ENCODE measurements around the gene ZNF217. TPM values are rescaled to one million over a fixed set of nuclear protein-coding genes. Genes with fewer than 3 reads are reported as not detected.
A peak's percentile ranks its signal among the peaks of the same experiment; 100 is the strongest.
"Not testable (repeated sequence)": the region's sequence is repeated elsewhere in the genome, so short reads cannot be mapped to it uniquely, and the experiment has no call there.

ZNF217 gene
- total RNA-seq, 4 donors from 2014 or later: 31.2 to 64.8 (median 46.7) TPM

- H3K36me3 ChIP-seq: no peaks in the 10 kb centered on the region
- no peak overlapping the region for H3K4me3 ChIP-seq
- WGBS: 31% methylated on average over 4 of the region's 4 CpGs
- H3K27ac ChIP-seq: no peak overlapping the region
- H3K27me3 ChIP-seq: no peaks in the 10 kb centered on the region
- H3K9me3 ChIP-seq: no peaks in the 10 kb centered on the region
- peaks cover 36% of the 10 kb centered on the region for H3K4me1 ChIP-seq
- DNase-seq (ENCODE audit: low spot score in 2 of 2): peak in 1 of 2 donors; percentile 44
- TF ChIP-seq POLR2AphosphoS5 (IDR thresholded peaks at IDR 0.05): no peak
- no peak for TF ChIP-seq EP300 (IDR thresholded peaks at IDR 0.05)
- TF ChIP-seq POLR2A (IDR thresholded peaks at IDR 0.05): no peak
- no peak for TF ChIP-seq CTCF (IDR thresholded peaks at IDR 0.05)
Observed at GRCh38 chr20:53599378-53599777, 5.7 kb upstream of the ZNF217 start.

GRCh38 chr20:53599044-53599362, 5.4 kb upstream of the ZNF217 start:
- Histone ChIP-seq H3K4me3 (no peak overlapping the region), H3K9me3 (no peaks in the 10 kb centered on the region), H3K4me1 (peaks cover 36% of the 10 kb centered on the region), H3K27ac (no peak overlapping the region), H3K36me3 (no peaks in the 10 kb centered on the region), H3K27me3 (no peaks in the 10 kb centered on the region)
- no peak for DNase-seq (ENCODE audit: low spot score in 2 of 2)
- 72% methylated on average over 2 of the region's 2 CpGs for WGBS
- TF ChIP-seq POLR2AphosphoS5 (IDR thresholded peaks at IDR 0.05) (no peak), CTCF (IDR thresholded peaks at IDR 0.05) (no peak), POLR2A (IDR thresholded peaks at IDR 0.05) (no peak), EP300 (IDR thresholded peaks at IDR 0.05) (no peak)

GRCh38 chr20:53598140-53599043, 4.8 kb upstream of the ZNF217 start:
- no peaks in the 10 kb centered on the region for H3K9me3 ChIP-seq
- H3K27ac ChIP-seq: peak overlapping the region; percentile 23
- peaks cover 36% of the 10 kb centered on the region for H3K4me1 ChIP-seq
- no peak overlapping the region for H3K4me3 ChIP-seq
- DNase-seq (ENCODE audit: low spot score in 2 of 2): peak in 1 of 2 donors; percentile 38
- WGBS: 58% methylated on average over 9 of the region's 9 CpGs
- H3K27me3 ChIP-seq: no peaks in the 10 kb centered on the region
- H3K36me3 ChIP-seq: no peaks in the 10 kb centered on the region
- TF ChIP-seq CTCF (IDR thresholded peaks at IDR 0.05) (no peak), EP300 (IDR thresholded peaks at IDR 0.05) (no peak), POLR2AphosphoS5 (IDR thresholded peaks at IDR 0.05) (no peak), POLR2A (IDR thresholded peaks at IDR 0.05) (no peak)

- peak in 1 of 2 donors; percentile 27 for DNase-seq (ENCODE audit: low spot score in 2 of 2)
- Histone ChIP-seq H3K27ac (peak overlapping the region; percentile 100), H3K36me3 (no peaks in the 10 kb centered on the region), H3K4me1 (peaks cover 36% of the 10 kb centered on the region), H3K9me3 (no peaks in the 10 kb centered on the region), H3K4me3 (peak overlapping the region; percentile 99), H3K27me3 (no peaks in the 10 kb centered on the region)
- WGBS: 44% methylated on average over 4 of the region's 4 CpGs
- TF ChIP-seq POLR2A (IDR thresholded peaks at IDR 0.05) (no peak), CTCF (IDR thresholded peaks at IDR 0.05) (no peak), POLR2AphosphoS5 (IDR thresholded peaks at IDR 0.05) (no peak), EP300 (IDR thresholded peaks at IDR 0.05) (no peak)
Observed at GRCh38 chr20:53597521-53598120, 4.0 kb upstream of the ZNF217 start.

GRCh38 chr20:53597030-53597482, 3.4 kb upstream of the ZNF217 start:
- H3K9me3 ChIP-seq: no peaks in the 10 kb centered on the region
- TF ChIP-seq POLR2A (IDR thresholded peaks at IDR 0.05): no peak
- TF ChIP-seq CTCF (IDR thresholded peaks at IDR 0.05): no peak
- TF ChIP-seq EP300 (IDR thresholded peaks at IDR 0.05): no peak
- TF ChIP-seq POLR2AphosphoS5 (IDR thresholded peaks at IDR 0.05): no peak
- peak overlapping the region; percentile 99 for H3K4me3 ChIP-seq
- 35% methylated on average over 3 of the region's 3 CpGs for WGBS
- peaks cover 38% of the 10 kb centered on the region for H3K4me1 ChIP-seq
- H3K27me3 ChIP-seq: no peaks in the 10 kb centered on the region
- DNase-seq (ENCODE audit: low spot score in 2 of 2): no peak
- no peaks in the 10 kb centered on the region for H3K36me3 ChIP-seq
- peak overlapping the region; percentile 100 for H3K27ac ChIP-seq

- H3K4me1 ChIP-seq: peaks cover 41% of the 10 kb centered on the region
- peak in 1 of 2 donors; percentile 38 for DNase-seq (ENCODE audit: low spot score in 2 of 2)
- peak overlapping the region; percentile 99 for H3K4me3 ChIP-seq
Observed at GRCh38 chr20:53596189-53597001, 2.8 kb upstream of the ZNF217 start.

GRCh38 chr20:53595742-53596141, 2.1 kb upstream of the ZNF217 start:
- H3K27me3 ChIP-seq; H3K36me3 ChIP-seq; H3K9me3 ChIP-seq; DNase-seq (ENCODE audit: low spot score in 2 of 2): not testable (repeated sequence)
- peaks cover 42% of the 10 kb centered on the region for H3K4me1 ChIP-seq
- H3K27ac ChIP-seq: peak overlapping the region; percentile 100
- peak overlapping the region; percentile 99 for H3K4me3 ChIP-seq
- WGBS: 29% methylated on average over 3 of the region's 3 CpGs

More at GRCh38 chr20:53596189-53597001, 2.8 kb upstream of the ZNF217 start:
- WGBS: 27% methylated on average over 12 of the region's 12 CpGs
- not testable (repeated sequence) for H3K27me3 ChIP-seq, H3K36me3 ChIP-seq, H3K9me3 ChIP-seq
- H3K27ac ChIP-seq: peak overlapping the region; percentile 100
